ENCODE results near the gene CHST8.

DNA sequence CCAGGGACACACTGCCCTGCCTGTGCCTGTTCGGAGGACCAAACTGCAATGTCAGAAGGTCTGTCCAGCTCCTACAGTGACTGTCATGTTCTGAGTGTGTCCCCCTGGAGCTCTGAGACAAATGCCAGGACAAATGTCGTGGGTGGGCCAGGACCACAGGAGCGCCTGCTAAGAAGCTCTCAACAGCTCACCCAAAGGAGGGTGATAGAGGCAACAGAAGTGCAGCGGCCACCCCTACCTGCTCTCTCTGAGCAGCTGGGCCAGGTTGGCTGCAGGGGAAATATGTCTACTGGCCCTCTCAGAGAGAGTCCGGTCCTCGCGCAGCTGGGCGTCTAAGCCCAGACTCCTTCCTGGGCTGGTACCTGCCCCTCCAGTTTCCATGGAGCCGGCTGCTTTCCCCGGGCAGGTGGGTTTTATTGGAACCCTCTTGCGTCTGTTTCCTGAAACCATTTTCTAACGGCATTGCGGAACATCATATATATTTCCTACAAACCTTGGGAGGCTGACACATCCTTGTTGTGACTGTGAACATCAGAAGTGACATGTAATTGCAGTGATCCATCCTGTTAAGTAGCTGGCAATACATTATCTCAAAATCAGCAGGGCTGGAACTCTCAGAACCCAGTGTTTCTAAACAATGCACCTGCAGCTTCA, 78.1 kb downstream of the CHST8 start:
- TF ChIP-seq STAT1 (IDR thresholded peaks at IDR 0.05; ENCODE audit: unreplicated experiment) (no peak), NANOG (IDR thresholded peaks at IDR 0.05; ENCODE audit: borderline replicate concordance) (no peak), CTCF (conservative IDR thresholded peaks at IDR 0.05; ENCODE audit: low read depth in 2 of 2) (no peak)
- TF ChIP-seq, protein P1, sequence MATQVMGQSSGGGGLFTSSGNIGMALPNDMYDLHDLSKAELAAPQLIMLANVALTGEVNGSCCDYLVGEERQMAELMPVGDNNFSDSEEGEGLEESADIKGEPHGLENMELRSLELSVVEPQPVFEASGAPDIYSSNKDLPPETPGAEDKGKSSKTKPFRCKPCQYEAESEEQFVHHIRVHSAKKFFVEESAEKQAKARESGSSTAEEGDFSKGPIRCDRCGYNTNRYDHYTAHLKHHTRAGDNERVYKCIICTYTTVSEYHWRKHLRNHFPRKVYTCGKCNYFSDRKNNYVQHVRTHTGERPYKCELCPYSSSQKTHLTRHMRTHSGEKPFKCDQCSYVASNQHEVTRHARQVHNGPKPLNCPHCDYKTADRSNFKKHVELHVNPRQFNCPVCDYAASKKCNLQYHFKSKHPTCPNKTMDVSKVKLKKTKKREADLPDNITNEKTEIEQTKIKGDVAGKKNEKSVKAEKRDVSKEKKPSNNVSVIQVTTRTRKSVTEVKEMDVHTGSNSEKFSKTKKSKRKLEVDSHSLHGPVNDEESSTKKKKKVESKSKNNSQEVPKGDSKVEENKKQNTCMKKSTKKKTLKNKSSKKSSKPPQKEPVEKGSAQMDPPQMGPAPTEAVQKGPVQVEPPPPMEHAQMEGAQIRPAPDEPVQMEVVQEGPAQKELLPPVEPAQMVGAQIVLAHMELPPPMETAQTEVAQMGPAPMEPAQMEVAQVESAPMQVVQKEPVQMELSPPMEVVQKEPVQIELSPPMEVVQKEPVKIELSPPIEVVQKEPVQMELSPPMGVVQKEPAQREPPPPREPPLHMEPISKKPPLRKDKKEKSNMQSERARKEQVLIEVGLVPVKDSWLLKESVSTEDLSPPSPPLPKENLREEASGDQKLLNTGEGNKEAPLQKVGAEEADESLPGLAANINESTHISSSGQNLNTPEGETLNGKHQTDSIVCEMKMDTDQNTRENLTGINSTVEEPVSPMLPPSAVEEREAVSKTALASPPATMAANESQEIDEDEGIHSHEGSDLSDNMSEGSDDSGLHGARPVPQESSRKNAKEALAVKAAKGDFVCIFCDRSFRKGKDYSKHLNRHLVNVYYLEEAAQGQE (IDR thresholded peaks at IDR 0.05; ENCODE audit: unreplicated experiment): no peak
- TF ChIP-seq, protein P2, sequence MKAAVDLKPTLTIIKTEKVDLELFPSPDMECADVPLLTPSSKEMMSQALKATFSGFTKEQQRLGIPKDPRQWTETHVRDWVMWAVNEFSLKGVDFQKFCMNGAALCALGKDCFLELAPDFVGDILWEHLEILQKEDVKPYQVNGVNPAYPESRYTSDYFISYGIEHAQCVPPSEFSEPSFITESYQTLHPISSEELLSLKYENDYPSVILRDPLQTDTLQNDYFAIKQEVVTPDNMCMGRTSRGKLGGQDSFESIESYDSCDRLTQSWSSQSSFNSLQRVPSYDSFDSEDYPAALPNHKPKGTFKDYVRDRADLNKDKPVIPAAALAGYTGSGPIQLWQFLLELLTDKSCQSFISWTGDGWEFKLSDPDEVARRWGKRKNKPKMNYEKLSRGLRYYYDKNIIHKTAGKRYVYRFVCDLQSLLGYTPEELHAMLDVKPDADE (IDR thresholded peaks at IDR 0.05): no peak

Data from GM23338 (cell line).